LHCN-M2 (cell line): ENCODE results near the gene FANK1. TPM values are rescaled to one million over a fixed set of nuclear protein-coding genes. Genes with fewer than 3 reads are reported as not detected.
A peak's percentile ranks its signal among the peaks of the same experiment; 100 is the strongest.

Experiments
- DNase-seq: peaks from one replicate; pipeline ENCODE4 v3.0.0-alpha.2; 2012; ENCODE audit warnings: low read depth
- polyA plus RNA-seq: library from polyadenylated mRNA; unstranded; fragments of >200 nt; gene quantifications from one replicate; pipeline ENCODE4 v1.2.1, GENCODE V29; 2012; ENCODE audit warnings: missing spikeins
- total RNA-seq: library from RNA; depleted of rRNA; stranded (reverse); fragments of >200 nt; gene quantifications from 2 replicates; pipeline ENCODE4 v1.2.3, GENCODE V29; 2014; rRNA removed

Gene FANK1, protein sequence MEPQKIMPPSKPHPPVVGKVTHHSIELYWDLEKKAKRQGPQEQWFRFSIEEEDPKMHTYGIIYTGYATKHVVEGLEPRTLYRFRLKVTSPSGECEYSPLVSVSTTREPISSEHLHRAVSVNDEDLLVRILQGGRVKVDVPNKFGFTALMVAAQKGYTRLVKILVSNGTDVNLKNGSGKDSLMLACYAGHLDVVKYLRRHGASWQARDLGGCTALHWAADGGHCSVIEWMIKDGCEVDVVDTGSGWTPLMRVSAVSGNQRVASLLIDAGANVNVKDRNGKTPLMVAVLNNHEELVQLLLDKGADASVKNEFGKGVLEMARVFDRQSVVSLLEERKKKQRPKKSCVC
- 2.2 and 2.3 TPM in 2 replicates for total RNA-seq
- polyA plus RNA-seq: 1.7 TPM

GRCh38 chr10:125896088-125896934, at the start of gene FANK1:
Gene FANK1 (plus strand): TSS chr10:125896564. CDS start chr10:125896643, 79 bp downstream.
- peak; percentile 84 for DNase-seq

GRCh38 chr10:125846894-125847293, 49.5 kb upstream of the FANK1 start:
- no peak for DNase-seq

- DNase-seq: no peak
These were observed 48.0 kb upstream of the FANK1 start for GRCh38 chr10:125848371-125848770.

GRCh38 chr10:125848857-125849256, 47.5 kb upstream of the FANK1 start:
- no peak for DNase-seq

DNA sequence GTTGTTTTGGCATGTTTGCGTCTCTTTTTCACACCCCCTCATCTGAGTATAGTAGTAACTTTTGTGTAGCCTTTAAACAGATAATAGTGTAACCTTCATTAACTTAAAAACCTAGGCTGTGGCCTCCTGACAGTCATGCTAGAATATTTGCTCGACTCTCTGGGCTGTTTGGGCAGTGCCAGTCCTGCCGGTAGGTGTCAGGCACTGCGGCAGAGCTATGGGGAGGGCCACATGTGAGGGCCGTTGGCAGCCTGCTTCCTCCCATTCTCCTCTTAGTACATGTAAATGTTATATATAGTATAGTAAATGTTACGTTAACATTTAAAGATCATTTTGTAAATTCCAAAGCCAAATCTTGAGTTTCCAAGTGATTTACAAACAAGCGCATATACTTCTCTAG, 46.9 kb upstream of the FANK1 start:
- DNase-seq: no peak

- peak; percentile 49 for DNase-seq
These were observed 45.3 kb upstream of the FANK1 start for GRCh38 chr10:125850766-125851731.

DNA sequence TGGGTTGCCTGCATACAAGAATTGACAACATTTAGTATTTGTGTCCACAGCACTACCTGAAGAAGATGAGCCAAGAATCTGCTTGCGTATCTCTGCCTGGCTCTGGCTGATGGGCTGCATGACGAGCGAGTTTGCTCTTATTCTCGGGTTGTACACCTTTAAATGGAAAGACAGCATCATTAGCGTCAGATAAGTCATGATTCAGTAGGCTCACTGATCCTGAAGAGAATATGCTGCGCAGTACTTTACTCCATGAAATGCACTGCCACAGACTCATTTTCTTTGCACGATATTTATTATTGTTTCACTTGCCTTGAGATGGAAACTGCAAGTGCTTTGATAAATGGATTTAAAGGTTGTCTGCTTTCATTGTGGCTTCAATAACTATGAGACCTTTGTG, 43.9 kb upstream of the FANK1 start:
- no peak for DNase-seq

GRCh38 chr10:125857185-125857760, 39.1 kb upstream of the FANK1 start:
- DNase-seq: no peak

DNA sequence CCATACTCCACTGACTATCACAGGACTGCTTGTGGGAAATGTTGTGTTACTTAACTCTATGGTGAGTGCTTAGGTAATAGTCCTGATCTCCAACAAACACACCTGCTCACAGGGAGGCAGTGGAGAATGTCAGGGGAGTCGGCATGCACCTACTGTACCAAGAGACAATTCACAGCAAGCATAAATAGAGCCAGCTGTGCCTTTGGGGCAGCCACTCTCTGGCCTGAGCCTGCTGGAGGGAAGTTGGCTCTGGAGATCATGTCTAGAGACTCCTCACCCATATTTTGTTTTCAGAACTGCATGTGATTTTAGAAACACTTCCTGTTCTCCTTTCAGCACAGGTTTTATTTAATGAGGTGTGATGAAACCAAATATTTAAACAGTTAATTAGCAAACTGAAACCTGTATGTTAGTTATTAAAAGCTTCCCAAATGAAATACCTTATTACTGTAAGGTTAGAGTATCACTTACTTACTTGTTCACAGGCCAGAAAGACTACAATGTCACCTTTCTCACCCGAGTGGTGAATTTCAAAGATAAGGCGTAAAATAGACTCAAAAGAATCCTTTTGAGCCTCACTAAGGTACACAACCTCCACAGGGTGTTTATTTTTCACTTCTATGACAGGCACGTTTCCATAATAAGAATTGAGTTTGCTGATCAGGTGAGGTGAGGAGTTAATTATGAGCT, 37.1 kb upstream of the FANK1 start:
- no peak for DNase-seq

- DNase-seq: no peak
These were observed 31.2 kb upstream of the FANK1 start for GRCh38 chr10:125865120-125865519.

DNA sequence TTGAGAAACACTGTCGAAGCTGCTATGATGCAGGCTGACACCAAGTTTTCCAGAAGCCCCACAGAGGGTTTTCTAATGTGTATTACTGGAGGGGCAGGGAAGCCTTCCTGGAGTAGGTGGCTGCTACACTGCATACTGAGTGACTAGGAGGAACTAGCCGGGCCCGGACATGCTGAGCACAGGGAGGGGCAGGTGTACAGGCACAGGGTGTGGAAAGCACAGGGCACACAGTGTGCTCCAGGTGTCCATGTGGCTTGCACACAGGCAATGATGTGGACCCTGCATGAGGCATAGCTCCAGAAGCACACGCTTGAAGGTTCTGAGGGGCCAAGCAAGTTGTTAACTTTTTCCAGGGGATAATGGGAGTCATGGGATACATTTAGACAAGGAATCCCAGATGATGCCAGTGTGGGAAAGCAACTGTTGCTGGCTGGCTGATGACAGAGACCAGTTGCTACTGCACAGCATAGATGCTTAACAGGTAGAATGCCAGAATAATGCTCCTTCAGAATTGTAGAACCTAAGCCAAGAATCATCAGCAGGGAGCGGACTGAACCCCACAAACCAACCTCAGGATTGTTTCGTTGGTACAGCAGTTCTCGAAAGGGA, 29.8 kb upstream of the FANK1 start:
- DNase-seq: no peak

- peak; percentile 41 for DNase-seq
These were observed 27.9 kb upstream of the FANK1 start for GRCh38 chr10:125868372-125868975.

DNA sequence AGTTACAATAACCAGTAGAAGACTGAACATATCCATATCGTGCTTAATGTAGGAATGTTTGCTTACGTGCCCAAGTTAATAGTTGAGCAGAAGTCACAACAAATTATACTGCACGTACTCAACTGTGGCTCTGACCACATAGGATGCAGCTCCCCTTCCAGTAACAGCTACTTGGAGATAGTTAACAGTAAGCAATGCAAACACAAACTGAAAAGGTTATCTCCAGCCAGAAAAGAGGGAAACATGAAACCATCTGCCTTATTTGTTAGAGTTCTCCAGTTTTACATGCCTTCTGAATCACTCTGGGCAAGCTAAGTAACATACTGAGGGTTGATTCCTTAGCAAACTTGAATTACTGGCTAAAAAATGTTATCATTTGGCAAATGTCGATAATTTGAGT, 25.0 kb upstream of the FANK1 start:
- no peak for DNase-seq

DNA sequence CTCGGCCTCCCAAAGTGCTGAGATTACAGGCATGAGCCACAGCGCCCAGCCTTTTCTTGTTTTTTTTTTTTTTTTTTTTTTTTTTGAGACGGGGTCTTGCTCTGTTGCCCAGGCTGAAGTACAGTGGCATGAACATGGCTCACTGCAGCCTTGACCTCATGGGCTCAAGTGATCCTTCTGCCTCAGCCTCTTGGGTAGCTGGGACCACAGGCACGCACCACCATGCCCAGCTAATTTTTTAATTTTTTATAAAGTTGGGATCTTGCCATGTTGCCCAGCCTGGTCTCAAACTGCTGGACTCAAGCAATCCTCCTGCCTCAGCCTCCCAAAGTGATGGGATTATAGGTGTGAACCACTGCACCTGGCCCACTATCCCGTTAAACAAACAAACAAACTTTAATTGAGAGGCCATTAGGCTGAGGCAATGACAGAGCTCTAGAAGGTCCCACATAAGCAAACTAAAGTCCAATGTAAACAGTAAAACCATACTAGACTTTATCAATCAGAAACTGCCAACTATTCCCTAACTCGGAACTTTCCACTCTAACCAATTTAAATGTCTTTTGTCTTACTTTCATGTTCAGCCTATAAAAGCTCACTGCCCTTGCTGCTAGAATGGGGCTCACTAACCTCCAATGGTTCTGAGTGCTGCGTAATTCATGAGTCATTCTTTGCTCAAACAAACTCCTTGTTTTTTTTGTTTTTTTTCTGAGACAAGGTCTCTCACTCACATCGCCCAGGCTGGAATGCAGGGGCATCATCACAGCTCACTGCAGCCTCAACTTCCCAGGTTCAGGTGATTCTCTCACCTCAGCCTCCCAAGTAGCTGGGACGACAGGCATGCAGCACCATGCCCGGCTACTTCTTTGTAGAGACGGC, 17.2 kb upstream of the FANK1 start:
- DNase-seq: peak; percentile 86

DNA sequence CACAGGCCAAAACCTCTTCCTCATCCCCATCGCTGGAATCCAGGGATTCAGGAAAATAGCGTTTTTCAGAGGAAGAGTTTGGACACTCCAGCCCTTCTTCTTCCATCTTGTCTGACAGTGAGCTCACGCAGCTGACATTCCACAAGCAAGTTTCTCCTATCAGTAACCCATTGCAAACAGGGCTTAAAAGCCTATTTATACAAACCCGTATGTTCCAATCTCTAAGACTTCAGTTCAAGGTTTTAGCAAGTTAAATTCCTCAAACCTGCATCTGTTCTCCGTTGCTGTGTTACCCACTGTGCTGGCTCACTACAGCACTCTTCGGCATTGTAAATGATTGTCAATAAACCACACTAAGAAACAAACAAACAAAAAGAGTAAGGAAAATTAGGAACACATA, 15.6 kb upstream of the FANK1 start:
- no peak for DNase-seq

- no peak for DNase-seq
These were observed 15.2 kb upstream of the FANK1 start, which contains the start of gene DHX32 for GRCh38 chr10:125881192-125881591. Gene DHX32 (minus strand): TSS chr10:125881292. CDS start chr10:125880824, 468 bp downstream.

GRCh38 chr10:125882596-125882995, 13.8 kb upstream of the FANK1 start:
- DNase-seq: no peak

GRCh38 chr10:125883211-125883610, 13.2 kb upstream of the FANK1 start:
- DNase-seq: no peak
